ENCODE results near the gene HAT1.
A peak's percentile ranks its signal among the peaks of the same experiment; 100 is the strongest.
"Not testable (repeated sequence)": the region's sequence is repeated elsewhere in the genome, so short reads cannot be mapped to it uniquely, and the experiment has no call there.

Gene HAT1, protein sequence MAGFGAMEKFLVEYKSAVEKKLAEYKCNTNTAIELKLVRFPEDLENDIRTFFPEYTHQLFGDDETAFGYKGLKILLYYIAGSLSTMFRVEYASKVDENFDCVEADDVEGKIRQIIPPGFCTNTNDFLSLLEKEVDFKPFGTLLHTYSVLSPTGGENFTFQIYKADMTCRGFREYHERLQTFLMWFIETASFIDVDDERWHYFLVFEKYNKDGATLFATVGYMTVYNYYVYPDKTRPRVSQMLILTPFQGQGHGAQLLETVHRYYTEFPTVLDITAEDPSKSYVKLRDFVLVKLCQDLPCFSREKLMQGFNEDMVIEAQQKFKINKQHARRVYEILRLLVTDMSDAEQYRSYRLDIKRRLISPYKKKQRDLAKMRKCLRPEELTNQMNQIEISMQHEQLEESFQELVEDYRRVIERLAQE

DNA sequence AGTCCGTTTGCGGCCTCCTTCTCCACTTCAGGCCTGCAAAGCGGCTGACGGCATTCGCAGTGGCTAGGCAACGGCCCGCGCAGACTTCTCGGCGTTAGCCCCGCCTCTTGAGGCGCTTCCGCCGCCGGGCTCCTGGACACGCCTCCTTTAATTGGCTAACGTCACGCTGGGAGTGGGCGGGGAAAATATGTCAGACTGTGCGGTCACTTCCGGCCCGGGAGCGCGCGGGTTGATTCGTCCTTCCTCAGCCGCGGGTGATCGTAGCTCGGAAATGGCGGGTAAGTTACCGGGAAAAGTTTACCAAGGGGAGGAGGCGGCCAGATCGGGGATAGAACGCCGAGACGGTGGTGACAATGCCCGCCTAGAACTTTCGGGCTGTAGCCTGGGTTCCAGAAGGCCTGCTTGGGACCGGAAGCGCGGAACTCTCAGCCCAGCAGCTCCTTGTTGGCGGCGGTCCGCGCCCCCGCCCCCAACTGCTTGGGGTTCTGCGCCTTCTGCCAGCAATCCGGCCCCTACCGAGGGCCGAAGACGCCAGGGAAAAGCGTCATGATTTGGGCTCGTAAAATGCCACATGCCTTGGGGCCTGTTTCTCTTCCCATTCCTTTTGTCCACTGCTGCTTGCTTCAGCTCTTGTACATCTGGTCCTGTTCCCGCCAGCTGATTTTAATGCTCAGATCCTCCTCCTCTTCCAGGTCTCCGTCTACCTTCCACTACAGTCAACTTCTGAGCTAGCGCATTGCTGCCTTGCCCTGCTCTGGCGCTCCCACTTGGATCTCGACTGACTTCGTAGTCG, at the start of gene HAT1:
Gene HAT1 (plus strand): TSS at position 232 of the 793 bp plus-strand sequence. CDS start 40 bp downstream, at position 272.
- DNase-seq: peak; percentile 98

DNA sequence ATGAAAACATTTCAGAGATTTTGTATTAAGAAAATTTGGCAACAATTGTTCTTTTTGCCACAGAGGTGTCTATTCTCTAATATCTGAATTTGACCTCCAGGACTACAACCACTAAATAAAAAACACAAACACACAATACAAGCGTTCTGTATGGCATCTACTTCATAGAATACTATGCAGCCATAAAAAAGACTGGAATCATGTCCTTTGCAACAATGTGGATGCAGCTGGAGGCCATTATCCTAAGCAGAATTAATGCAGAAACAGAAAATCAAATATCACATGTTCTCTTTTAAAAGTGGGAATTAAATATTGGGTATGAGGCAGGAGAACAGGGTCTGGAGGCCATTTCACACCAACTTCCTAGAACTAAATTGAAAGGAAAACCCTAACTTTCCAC, 47.7 kb upstream of the HAT1 start:
- DNase-seq: no peak

DNA sequence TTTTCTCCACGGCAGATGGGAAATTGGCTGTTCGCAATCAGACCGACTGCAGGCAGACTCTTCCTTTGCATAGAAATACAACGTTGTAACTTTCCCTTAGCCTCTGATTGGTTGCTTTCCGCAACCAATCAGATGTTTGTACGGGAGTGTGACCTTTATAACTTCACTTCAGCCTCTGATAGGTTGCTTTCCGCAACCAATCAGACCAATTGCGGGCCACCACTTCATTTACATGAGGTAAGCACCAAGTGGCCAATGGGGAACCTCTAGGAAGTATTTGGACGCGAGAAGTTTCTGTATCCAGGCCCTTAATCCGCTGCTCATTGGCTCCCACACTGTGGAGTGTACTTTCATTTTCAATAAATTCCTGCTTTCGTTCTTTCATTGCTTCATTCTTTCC, 47.3 kb upstream of the HAT1 start:
- no peak for DNase-seq

DNA sequence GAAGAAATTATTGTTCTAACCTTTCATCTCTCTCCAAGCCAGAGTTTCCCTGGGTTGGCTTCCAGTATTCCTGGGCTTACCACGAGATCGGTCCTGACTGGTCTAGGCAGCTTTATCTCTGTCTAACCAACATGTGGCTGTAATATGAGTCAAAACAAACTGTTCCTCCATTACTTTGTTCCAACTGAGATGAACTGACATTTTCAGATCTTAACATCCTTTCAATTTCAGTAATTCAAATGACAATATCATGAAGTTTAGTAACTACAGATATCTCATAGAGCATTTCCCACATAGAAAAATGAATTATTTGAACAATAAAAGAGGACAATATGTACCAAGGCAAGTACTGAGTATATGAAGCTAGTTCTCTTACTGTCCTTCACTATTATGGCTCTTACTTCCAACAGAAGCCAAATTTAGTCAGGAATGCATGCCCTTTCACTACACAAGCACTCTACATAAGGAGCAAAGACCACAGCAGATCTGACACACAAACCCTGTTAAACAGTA, 43.7 kb upstream of the HAT1 start:
- no peak for DNase-seq

DNA sequence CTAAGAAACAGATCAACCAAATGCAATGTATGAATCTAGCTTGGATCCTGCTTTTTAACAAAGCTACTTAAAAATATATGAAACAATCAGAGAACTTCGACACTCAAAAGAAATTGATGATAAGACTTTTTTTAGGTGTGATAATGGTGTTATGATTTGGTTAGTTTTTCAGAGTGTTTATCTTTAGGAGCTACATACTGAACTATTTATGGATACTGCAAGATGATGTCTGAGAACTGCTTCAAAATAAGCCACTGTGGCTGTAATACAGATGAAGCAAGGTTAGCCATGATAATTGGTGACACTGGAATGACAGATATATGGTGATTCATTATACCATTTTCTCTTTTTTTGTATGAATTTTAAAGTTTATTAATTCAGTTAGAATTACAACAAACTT, 42.4 kb upstream of the HAT1 start:
- no peak for DNase-seq

DNA sequence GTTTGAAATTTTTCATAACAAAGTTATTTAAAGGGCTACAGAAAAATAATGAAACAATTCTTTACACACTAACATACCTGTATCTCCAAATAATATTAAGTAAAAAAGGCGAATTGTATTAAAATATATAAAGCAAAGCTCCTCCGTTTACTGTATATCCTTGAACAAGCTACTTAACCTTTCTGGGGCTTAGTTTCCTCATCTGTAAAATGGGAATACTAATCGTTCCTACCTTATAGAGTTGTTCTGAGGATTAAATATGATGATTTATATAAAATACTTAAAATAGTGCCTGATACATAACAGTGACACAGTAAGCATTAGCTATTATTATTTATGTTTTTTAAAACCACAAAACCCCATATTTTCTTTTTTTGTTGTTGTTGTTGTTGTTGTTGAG, 41.5 kb upstream of the HAT1 start:
- no peak for DNase-seq

DNA sequence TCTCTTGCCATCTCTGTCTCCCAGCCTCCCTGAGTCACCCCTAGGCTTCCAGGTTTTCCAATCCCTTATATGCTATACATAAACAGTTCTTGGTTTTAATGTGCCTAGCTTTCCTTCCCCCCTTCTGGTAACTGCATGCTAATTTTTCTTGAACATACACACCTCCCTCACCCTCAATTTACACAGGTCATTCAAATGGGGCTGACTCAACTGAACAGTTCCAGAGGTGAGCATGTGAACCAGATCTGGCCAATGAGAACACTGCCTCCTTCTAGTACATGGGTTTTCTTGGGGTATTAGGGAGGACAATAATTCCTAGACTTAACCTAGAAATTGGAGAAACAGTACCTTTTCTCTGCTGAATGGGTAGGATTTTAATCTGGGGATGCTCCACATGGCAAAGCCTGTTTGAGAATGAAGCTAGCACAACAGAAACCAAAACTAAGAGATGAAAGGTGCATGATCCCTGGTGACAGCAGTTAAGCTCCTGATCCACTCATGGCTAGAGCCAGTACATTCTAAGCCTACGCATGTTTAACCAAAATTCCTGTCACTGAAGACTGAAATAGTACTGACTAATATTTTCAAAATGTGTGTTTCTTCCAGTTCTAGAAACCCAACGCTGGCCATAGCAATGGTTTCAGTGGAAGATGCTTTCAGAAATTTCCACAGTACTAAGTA, 40.0 kb upstream of the HAT1 start:
- no peak for DNase-seq

DNA sequence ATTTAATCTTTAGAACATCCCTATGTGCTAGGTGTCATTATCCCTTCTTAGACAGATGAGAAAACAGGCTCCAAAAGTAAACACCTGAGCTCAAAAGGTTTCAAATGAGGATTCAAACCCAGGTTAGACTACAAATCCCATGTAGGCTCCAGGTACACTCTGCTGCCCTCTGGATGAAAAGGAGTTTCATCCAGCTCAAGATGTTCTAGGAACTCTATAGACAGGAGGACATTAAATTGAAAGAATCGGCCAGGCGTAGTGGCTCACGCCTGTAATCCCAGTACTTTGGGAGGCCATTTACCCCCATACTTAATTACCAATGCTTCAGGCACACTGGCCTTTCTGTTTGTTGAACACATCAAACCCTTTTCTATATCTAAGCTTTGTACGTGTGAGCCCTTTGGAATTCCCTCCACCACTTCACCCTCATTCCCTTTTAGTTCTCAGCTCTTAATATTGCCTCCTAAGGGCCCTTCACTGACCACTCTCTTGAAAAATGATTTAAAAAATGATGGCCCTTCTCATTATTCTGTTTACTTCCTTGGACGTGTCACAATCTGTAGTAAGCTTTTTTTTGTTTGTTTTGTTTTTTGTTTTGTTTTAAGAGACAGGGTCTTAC, 38.9 kb upstream of the HAT1 start:
- DNase-seq: no peak

DNA sequence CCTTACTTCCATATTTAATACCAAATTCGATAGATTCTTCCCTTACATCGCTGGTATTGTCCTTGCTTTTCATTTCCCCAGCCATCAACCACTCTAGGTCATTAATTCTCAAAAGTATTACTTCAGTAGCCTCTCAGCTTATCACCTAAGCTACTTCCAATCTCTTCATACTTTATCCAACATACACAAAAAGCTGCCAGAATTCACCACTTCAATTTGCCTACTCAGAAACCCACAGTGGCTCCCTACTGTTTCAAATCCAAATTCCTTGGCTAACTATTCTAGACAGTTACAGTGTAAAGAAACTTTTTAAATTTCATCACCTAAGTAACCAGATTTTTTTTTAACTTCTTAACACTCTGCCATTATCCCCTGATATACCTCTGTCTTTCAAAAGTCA, 32.9 kb upstream of the HAT1 start:
- no peak for DNase-seq

DNA sequence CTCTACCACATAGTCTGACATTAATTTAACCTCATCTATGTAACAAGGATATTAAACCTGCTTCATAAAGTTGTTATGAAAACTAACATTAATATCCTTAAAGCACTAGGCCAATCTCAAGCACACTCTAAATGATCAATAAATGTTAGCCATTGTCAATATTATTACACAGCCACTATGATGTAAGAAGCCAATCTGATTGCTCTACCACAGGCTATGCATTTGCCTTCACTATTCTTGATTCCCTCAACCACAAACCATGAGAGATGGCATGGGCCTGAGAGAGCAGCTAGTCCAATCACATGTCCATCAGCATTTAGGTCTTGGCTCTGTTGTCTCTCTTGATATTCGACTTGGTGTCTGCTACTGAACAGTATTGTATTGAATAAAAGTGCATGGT, 32.5 kb upstream of the HAT1 start:
- no peak for DNase-seq

DNA sequence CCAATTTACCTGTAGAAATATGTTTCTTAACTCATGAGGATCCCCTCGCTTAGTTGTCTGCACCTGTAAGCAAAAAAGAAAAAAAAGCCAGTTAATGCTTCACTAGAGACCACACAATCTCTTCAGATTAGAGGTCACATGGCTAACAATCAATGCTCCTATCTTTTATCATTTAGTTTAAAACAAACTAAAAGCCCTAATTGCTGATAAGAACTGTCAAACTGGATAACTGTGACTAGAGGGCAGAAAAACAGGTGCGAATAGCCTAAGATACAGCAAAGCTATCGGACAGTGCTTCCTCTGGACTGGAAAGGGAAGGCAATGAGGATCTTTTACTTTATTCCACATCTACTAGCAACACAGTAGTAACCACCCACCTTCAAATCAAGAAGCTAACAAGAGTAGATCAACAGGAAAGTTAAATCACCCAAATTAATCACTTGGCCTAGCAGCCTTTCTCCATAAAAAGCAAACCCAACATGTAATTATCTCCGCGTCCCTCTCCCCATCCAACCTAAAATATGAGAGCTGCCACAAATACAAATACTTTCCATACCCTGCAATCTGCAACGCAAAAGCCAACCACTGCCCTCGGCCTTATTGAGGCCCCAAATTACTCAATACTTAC, 29.0 kb upstream of the HAT1 start:
- no peak for DNase-seq

DNA sequence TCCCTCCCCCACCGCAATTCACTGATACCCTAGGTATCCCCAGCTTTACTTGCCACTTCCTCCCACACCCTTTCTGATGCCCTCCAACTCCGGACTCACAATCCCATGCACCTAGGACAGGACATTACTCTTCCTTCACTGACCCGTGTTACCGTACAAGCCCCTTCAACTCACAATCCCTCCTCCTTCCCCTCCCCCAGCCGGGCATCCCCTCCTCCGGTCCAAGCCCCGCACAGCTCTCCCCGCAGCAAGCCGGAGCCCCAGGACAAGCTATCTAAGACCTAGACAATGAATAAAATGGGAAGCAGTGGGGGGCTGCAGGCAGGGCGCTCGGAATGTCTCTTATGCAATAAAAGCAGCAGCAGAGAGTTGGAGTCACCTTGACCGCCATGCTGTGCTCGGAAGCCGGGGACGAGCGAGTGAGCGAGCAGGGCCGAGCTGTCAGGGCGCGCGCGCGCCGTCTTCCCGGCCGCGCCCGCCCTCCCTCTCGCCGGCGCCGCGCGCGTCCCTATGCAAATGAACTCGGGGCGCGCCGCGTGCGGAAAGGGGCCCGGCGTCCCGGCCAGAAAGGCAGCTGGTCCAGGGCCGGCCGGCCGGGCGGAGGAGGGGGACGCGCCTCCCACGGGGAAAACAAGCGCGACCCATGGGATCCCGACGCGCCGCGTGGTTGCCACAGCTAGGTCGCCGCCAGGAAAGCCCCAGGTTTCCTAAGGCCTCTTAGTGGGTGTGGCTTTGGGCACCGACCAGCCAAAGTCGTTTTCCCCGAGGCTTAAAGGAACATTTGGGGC, 28.2 kb upstream of the HAT1 start, which contains the start of gene SLC25A12:
Gene SLC25A12 (minus strand): TSS at position 421 of the 788 bp plus-strand sequence. CDS start 30 bp downstream, at position 391.
- peak; percentile 67 for DNase-seq

DNA sequence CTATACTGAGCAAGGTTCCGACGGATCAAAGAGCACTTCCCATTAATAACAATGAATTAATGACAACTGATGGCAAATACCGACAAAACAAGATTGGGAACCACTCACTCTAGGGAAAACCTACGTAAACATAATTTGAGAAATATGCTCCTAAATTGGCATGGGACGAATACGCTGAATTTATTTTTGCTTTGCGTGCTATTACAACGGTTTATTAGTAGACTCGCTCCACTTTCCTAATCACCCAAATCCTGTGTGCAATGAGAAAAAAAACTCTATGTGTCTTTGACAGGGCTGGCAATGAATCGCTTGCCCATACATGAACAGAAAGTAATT, 27.7 kb upstream of the HAT1 start:
- DNase-seq: no peak

DNA sequence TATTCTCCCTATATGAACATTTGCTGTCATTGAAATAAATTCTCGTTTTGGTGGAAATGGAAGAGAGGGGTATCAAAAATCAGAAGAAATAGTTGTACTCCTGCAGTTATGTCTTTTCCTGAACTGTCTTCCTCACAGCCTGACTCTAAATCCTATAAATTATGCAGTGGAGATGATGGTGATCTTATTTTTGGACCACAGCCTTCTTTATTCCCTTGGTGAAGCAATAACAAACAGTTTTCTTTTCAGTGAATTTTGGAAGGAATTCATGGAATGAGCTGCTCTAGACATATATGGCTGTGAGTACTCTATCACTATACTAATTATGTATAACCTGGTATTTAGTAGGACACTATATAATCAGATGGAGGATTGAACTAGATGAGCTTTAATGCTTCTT, 26.5 kb upstream of the HAT1 start:
- no peak for DNase-seq

DNA sequence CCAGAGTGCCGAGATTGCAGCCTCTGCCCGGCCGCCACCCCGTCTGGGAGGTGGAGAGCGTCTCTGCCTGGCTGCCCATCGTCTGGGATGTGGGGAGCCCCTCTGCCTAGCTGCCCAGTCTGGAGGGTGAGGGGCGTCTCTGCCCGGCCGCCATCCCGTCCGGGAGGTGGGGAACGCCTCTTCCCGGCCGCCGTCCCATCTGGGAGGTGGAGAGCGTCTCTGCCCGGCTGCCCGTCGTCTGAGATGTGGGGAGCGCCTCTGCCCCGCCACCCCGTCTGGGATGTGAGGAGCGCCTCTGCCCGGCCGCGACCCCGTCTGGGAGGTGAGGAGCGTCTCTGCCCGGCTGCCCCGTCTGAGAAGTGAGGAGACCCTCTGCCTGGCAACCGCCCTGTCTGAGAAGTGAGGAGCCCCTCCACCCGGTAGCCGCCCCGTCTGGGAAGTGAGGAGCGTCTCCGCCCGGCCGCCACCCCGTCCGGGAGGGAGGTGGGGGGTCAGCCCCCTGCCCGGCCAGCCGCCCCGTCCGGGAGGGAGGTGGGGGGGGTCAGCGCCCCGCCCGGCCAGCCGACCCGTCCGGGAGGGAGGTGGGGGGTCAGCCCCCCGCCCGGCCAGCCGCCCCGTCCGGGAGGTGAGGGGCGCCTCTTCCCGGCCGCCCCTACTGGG, 22.5 kb upstream of the HAT1 start:
- not testable (repeated sequence) for DNase-seq

DNA sequence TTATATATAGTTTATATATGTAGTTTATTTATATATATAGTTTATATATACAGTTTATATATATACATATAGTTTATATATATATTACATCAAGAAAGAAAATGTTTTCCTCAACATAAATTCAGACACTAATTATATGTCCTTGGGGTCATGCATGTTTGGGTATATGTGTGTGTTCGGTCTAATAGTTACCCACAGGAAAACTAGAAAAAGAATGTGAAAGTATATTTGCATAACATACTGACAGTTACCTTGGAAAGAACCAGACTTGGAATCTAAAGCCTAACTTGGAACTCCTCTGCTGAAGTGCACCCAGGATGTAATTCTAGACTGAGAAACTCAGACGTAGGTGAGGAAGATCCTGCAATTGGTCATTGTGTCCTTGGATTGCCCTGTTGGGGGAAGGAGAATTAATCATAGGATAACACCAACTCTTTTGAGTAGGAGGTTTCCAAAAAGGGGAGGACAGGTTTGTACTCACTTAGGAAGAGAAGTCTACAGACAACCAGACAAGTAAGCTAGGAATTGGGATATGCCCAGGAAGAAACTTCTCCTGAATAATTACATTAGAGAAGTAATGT, 19.3 kb upstream of the HAT1 start:
- no peak for DNase-seq

DNA sequence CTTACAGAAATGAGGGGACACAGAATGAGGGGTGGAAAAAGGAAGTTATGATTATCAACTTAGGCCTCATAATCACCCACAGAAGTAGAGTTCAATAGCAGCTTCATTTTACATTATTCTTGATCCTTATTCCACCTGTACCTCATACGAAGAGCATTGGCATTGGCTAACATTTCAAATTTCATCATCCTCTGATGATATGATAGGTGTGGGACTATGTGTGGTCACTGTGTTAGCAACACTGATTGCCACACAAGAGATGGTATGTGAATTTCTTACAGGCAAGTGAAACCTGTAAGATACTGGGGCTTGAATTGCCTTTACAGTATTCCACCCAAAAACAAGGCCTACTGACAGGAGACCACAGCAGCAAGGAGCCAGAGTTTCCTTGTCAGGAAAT, 14.0 kb upstream of the HAT1 start:
- DNase-seq: no peak

DNA sequence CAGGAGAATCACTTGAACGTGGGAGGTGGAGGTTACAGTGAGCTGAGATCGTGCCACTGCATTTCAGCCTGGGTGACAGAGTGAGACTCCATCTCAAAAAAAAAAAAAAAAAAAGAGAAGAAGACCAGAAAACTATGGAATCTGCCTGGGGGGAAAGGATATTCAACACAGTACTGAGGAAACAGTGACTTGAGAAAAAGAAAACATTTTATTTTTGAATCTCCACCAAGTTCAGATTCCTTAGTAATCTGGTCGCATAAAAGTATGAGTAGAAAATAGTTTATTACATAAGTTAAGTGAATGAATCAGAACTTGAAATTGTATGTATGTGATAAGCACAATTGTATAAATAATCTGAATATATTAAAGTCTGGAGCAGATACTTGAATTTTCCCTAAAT, 13.0 kb upstream of the HAT1 start:
- DNase-seq: no peak

DNA sequence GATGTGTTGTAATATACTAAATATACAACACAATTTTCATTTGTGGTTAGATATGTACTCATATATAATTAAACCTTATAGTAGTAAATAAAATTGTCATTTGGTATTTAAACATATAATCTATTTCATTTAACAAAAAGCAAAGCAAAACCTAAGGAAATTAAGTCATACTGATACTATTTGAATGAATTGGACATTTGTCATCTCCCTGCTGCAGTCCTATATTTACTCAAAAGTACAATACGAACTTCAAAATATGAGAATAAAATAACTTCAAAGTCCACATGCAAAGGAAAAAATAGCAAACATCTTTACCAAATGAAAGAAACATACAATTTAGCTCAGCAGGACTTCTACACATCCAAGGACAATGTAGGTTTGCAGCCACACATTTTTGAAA, 11.8 kb upstream of the HAT1 start:
- no peak for DNase-seq

DNA sequence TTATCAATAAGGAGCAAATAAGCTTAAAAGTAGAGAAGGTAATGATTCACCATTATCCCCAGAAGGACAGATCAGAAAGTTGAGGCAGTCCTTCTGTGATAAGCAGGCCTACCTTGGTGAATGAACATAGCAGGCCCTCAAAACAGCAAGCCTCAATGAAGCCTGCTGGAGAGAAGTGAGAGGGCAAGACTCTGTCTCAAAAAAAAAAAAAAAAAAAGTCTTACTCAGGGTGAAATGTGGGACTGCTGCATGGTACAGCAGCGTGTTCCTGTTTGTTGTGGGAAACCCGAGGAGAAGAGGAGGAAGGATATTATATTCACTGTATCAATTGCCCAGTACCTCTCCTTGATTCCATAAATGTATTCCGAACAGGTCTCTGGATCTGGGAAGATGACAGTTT, 8.7 kb upstream of the HAT1 start:
- no peak for DNase-seq

DNA sequence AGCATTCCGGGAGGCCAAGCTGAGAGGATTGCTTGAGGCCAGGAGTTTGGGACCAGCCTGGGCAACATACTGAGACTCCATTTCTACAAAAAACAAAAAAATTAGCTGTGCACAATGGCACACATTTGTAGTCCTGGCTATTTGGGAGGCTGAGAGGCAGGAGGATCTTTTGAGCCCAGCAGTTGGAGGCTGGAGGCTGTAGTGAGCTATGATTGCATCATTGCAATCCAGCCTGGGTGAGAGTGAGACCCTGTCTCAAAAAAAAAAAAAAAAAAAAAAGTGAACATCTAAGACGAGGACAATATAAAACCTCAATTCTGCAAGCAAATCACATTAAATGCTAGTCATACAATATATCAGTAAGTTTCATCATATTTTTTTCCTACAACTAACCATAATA, 2.8 kb upstream of the HAT1 start:
- DNase-seq: no peak

Measured in CD4-positive, alpha-beta T cell treated with Interleukin-21 for 1 hour (primary cell).